Muscle layer of colon (tissue), 2 donors: ENCODE measurements around the gene SUMF1.
"Not testable (repeated sequence)": the region's sequence is repeated elsewhere in the genome, so short reads cannot be mapped to it uniquely, and the experiment has no call there.

ENCODE experiments used
- H3K27ac ChIP-seq: one replicate; pipeline ENCODE4 v1.7.0; 2013; ENCODE audit warnings: low read depth, mild to moderate bottlenecking, low read length, moderate library complexity
- H3K27me3 ChIP-seq, 2 donors: one replicate each; pipeline ENCODE4 v1.7.0; 2013; ENCODE audit warnings: low read length in 2 of 2, mild to moderate bottlenecking in 2 of 2; ENCODE audit not compliant: insufficient read depth in 2 of 2, control insufficient read depth in 1 of 2
- H3K36me3 ChIP-seq: one replicate; pipeline ENCODE4 v1.7.0; 2013; ENCODE audit warnings: mild to moderate bottlenecking, low read length; ENCODE audit not compliant: insufficient read depth
- H3K4me1 ChIP-seq: one replicate; pipeline ENCODE4 v1.7.0; 2013; ENCODE audit warnings: mild to moderate bottlenecking, low read length; ENCODE audit not compliant: insufficient read depth
- H3K4me3 ChIP-seq, 2 donors: one replicate each; pipeline ENCODE4 v1.7.0; 2013; ENCODE audit warnings: low read length in 2 of 2, low read depth in 1 of 2, mild to moderate bottlenecking in 1 of 2, moderate library complexity in 1 of 2
- H3K9ac ChIP-seq: one replicate; pipeline ENCODE4 v1.7.0; 2013; ENCODE audit warnings: low read length
- H3K9me3 ChIP-seq: one replicate; pipeline ENCODE4 v1.7.0; 2013; ENCODE audit warnings: mild to moderate bottlenecking, low read length
- donor health status: abdominal sarcoma.
- donor health status: Adenocarcinoma of cecum.

SUMF1 gene

GRCh38 chr3:4472766-4473165, 5.7 kb upstream of the SUMF1 start:
- Histone ChIP-seq H3K27me3 (no peaks in the 10 kb centered on the region), H3K36me3 (no peaks in the 10 kb centered on the region), H3K27ac (no peak overlapping the region), H3K4me3 (no peak overlapping the region), H3K4me1 (no peaks in the 10 kb centered on the region), H3K9me3 (no peaks in the 10 kb centered on the region), H3K9ac (no peak overlapping the region)

GRCh38 chr3:4472312-4472711, 5.2 kb upstream of the SUMF1 start:
- Histone ChIP-seq H3K9ac (no peak overlapping the region), H3K27ac (no peak overlapping the region), H3K27me3 (no peaks in the 10 kb centered on the region), H3K4me1 (no peaks in the 10 kb centered on the region), H3K36me3 (no peaks in the 10 kb centered on the region), H3K4me3 (no peak overlapping the region), H3K9me3 (no peaks in the 10 kb centered on the region)

GRCh38 chr3:4471907-4472306, 4.8 kb upstream of the SUMF1 start:
- no peaks in the 10 kb centered on the region for H3K27me3 ChIP-seq
- H3K4me1 ChIP-seq: no peaks in the 10 kb centered on the region
- no peaks in the 10 kb centered on the region for H3K9me3 ChIP-seq
- no peaks in the 10 kb centered on the region for H3K36me3 ChIP-seq
- H3K27ac ChIP-seq: no peak overlapping the region
- no peak overlapping the region for H3K9ac ChIP-seq
- H3K4me3 ChIP-seq: no peak overlapping the region

- no peaks in the 10 kb centered on the region for H3K27me3 ChIP-seq
- H3K36me3 ChIP-seq: no peaks in the 10 kb centered on the region
- peaks cover 6% of the 10 kb centered on the region for H3K4me1 ChIP-seq
- H3K9ac ChIP-seq: peak overlapping the region; percentile 52
- peak overlapping the region; percentile 75 to 99 for H3K4me3 ChIP-seq
- peak overlapping the region; percentile 61 for H3K27ac ChIP-seq
- H3K9me3 ChIP-seq: no peaks in the 10 kb centered on the region
Measured at GRCh38 chr3:4467522-4467867, 426 bp upstream of the SUMF1 start.

- H3K4me3 ChIP-seq: no peak overlapping the region
- H3K9me3 ChIP-seq: no peaks in the 10 kb centered on the region
- H3K36me3 ChIP-seq: no peaks in the 10 kb centered on the region
- H3K27me3 ChIP-seq: no peaks in the 10 kb centered on the region
- H3K27ac ChIP-seq: no peak overlapping the region
- H3K4me1 ChIP-seq: peaks cover 6% of the 10 kb centered on the region
- H3K9ac ChIP-seq: no peak overlapping the region
Measured at GRCh38 chr3:4464576-4464975, 2.5 kb downstream of the SUMF1 start.

DNA sequence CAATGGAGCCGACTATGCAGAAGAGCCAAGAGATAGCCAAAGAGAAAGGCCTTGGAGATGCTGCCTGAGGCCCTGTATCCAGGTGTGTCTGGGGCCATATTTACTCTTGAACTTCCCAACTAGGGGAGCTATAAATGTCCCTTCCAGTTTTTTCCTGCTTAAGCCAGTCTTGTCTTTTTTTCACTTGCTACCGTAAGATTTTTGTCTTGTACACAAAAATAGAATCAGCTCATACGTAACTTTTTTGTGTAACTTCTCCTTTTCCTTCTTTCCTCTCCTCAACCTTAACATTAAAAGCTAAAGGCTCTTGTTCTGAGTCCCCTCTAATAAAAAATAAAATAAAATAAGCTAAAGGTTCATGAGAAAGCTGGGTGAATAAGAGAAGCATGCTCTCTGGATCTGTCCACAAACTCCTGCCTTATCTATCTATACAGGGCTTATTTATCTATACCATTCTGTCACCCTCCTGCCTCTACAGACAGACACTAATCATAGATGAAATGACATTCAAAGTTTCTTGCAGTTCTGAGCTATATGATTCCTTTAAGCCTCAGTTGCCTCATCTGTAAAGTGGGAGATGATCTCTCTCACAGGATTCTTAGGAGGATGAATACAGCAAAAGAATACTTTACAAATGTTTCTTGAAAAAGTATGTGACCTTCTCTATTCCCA, 4.6 kb downstream of the SUMF1 start:
- no peaks in the 10 kb centered on the region for H3K9me3 ChIP-seq
- H3K4me1 ChIP-seq: peaks cover 6% of the 10 kb centered on the region
- H3K9ac ChIP-seq: no peak overlapping the region
- H3K36me3 ChIP-seq: no peaks in the 10 kb centered on the region
- no peak overlapping the region for H3K4me3 ChIP-seq
- H3K27ac ChIP-seq: no peak overlapping the region
- H3K27me3 ChIP-seq: no peaks in the 10 kb centered on the region

DNA sequence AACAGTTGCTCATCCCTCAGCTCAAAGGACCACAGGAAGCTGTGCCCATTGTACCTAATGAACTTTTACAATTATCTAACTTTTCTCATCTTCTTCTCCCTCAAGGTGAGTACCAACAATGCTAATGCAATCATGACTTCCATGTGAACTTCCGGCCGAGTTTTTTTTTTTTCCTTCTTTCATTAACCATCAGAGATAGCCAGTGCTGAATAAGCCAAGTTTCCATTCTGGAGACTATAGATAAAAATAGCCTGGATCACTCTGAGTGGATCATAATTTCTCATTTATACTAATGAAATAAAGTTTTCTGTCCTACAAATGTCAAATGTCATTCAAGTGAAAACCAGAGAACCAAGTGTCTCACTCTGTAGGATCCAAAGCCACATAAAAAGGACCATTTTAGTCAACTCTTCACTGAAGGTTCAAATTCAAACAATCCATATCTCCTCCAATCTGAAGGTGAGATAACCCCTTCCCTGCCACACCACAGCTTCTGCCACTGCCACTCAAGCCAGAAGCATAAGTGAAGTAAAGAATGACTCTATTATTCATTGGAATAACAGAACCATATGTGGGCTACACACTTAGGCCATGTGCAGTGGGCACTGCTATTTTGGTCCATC, 5.5 kb downstream of the SUMF1 start:
- H3K9me3 ChIP-seq: no peaks in the 10 kb centered on the region
- H3K9ac ChIP-seq: no peak overlapping the region
- H3K36me3 ChIP-seq: no peaks in the 10 kb centered on the region
- H3K4me3 ChIP-seq: no peak overlapping the region
- H3K27me3 ChIP-seq: no peaks in the 10 kb centered on the region
- H3K27ac ChIP-seq: no peak overlapping the region
- peaks cover 5% of the 10 kb centered on the region for H3K4me1 ChIP-seq

DNA sequence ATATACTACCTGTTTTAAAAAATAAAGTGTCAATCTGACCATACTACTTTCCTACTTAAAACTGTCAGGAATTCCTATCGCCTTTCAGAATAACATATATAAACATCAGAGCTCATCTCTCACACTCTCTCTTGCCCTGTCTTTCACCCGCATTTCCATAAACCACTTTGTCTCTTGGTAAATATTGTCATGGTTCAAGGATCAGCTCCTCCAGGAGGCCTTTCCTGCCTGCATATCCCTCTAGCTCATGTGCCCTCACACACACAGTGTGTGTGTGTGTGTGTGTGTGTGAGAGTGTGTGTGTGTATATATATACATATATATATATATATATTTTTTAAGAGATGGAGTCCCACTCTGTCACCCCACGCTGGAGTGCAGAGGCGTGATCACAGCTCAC, 6.7 kb downstream of the SUMF1 start:
- no peak overlapping the region for H3K27ac ChIP-seq
- no peaks in the 10 kb centered on the region for H3K27me3 ChIP-seq
- H3K4me3 ChIP-seq: no peak overlapping the region
- H3K4me1 ChIP-seq: no peaks in the 10 kb centered on the region
- H3K36me3 ChIP-seq: no peaks in the 10 kb centered on the region
- H3K9ac ChIP-seq: no peak overlapping the region
- no peaks in the 10 kb centered on the region for H3K9me3 ChIP-seq

DNA sequence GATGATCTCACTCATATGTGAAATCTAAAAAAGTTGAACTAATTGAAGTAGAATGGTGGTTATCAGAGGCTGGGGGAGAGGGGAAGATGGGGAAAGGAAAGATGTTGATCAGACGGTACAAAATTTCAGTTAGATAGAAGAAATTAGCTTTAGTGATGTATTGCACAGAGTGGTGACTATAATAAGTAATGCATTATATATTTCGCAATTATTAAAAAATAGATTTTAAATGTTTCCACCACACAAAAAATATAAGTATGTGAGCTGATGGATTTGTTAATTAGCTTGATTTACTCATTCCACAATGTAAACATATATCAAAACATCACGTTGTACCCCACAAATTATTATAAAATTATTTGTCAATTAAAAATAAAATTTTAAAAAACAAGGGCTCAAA, 8.1 kb downstream of the SUMF1 start:
- no peaks in the 10 kb centered on the region for H3K4me1 ChIP-seq
- H3K27ac ChIP-seq: no peak overlapping the region
- H3K4me3 ChIP-seq: no peak overlapping the region
- no peak overlapping the region for H3K9ac ChIP-seq
- H3K9me3 ChIP-seq: no peaks in the 10 kb centered on the region
- no peaks in the 10 kb centered on the region for H3K36me3 ChIP-seq
- no peaks in the 10 kb centered on the region for H3K27me3 ChIP-seq

DNA sequence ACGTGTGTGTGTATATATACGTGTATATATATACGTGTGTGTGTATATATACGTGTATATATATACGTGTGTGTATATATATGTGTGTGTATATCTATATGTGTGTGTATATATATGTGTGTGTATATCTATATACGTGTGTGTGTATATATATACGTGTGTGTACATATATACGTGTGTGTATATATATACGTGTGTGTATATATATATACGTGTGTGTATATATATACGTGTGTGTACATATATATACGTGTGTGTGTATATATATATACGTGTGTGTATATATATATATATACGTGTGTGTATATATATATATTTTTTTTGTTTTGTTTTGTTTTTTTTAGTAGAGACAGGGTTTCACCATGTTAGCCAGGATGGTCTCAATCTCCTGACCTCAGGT, 10.3 kb downstream of the SUMF1 start:
- H3K4me3 ChIP-seq, H3K4me1 ChIP-seq, H3K9ac ChIP-seq, H3K27me3 ChIP-seq, H3K36me3 ChIP-seq, H3K27ac ChIP-seq, H3K9me3 ChIP-seq: not testable (repeated sequence)

DNA sequence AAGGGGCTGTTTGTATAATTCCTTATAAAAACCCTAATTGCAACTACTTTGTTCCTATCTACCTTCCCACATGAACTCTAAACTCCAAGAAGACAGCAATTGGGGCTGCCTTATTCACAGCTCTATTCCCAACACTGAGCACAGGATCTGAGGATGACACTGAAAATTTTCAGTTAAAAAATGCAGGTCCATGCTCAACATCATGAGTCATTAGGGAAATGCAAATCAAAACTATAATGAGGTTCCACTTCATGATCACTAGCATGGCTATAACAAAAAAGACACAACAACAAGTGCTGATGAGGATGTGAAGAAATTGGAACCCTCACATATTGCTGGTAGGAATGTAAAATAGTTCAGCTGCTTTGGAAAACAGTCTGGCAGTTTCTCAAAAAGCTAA, 12.9 kb downstream of the SUMF1 start:
- no peak overlapping the region for H3K27ac ChIP-seq
- no peaks in the 10 kb centered on the region for H3K9me3 ChIP-seq
- no peak overlapping the region for H3K9ac ChIP-seq
- H3K27me3 ChIP-seq: no peaks in the 10 kb centered on the region
- peaks cover 2% of the 10 kb centered on the region for H3K36me3 ChIP-seq
- no peaks in the 10 kb centered on the region for H3K4me1 ChIP-seq
- no peak overlapping the region for H3K4me3 ChIP-seq
